Endodermal cell (in vitro differentiated cells): Measurements from ENCODE around the gene RFTN1. TPM values are rescaled to one million over a fixed set of nuclear protein-coding genes. Genes with fewer than 3 reads are reported as not detected.

Source experiments
- DNase-seq: peaks from one replicate; pipeline ENCODE4 v3.0.0-alpha.2; 2017
- H3K27ac ChIP-seq: 2 replicates; pipeline ENCODE4 v1.5.1; 2013; ENCODE audit warnings: mild to moderate bottlenecking, low read depth, low read length, moderate library complexity
- H3K27me3 ChIP-seq: 2 replicates; pipeline ENCODE4 v1.6.1; 2013; ENCODE audit warnings: mild to moderate bottlenecking, low read length, moderate library complexity; ENCODE audit not compliant: insufficient read depth, control insufficient read depth, poor library complexity, severe bottlenecking
- H3K36me3 ChIP-seq: 2 replicates; pipeline ENCODE4 v1.7.0; 2013; ENCODE audit warnings: mild to moderate bottlenecking, low read length, moderate library complexity; ENCODE audit not compliant: control insufficient read depth, insufficient read depth
- H3K4me1 ChIP-seq: one replicate; pipeline ENCODE4 v1.7.0; 2013; ENCODE audit warnings: low read length; ENCODE audit not compliant: control insufficient read depth, insufficient read depth
- H3K4me3 ChIP-seq: 2 replicates; pipeline ENCODE4 v1.5.1; 2013; ENCODE audit warnings: mild to moderate bottlenecking, low read length, moderate library complexity
- H3K9ac ChIP-seq: 2 replicates; pipeline ENCODE4 v1.6.1; 2013; ENCODE audit warnings: mild to moderate bottlenecking, low read length, moderate library complexity; ENCODE audit not compliant: poor library complexity, severe bottlenecking; ENCODE audit errors: extremely low read depth
- H3K9me3 ChIP-seq: 2 replicates; pipeline ENCODE4 v1.6.1; 2013; ENCODE audit warnings: mild to moderate bottlenecking, low read length, moderate library complexity; ENCODE audit not compliant: control insufficient read depth
- H3K27ac Mint-ChIP-seq: 2 replicates; pipeline ENCODE4 v1.8.0; 2020; ENCODE audit warnings: mixed read lengths
- H3K27me3 Mint-ChIP-seq: 2 replicates; pipeline ENCODE4 v1.8.0; 2021; ENCODE audit warnings: mild to moderate bottlenecking, mixed read lengths; ENCODE audit not compliant: insufficient read depth
- H3K36me3 Mint-ChIP-seq: 2 replicates; pipeline ENCODE4 v1.8.0; 2020; ENCODE audit warnings: low read depth, mixed read lengths
- H3K4me1 Mint-ChIP-seq: 2 replicates; pipeline ENCODE4 v1.8.0; 2020; ENCODE audit warnings: mixed read lengths
- H3K4me3 Mint-ChIP-seq: 2 replicates; pipeline ENCODE4 v1.8.0; 2020; ENCODE audit warnings: mild to moderate bottlenecking, moderate library complexity, mixed read lengths
- H3K9me3 Mint-ChIP-seq: 2 replicates; pipeline ENCODE4 v1.8.0; 2020; ENCODE audit warnings: mild to moderate bottlenecking, mixed read lengths
- WGBS, 2 experiments: methylation state at CpG; one replicate each; pipeline versions ENCODE4 v1.1.5 to v1.1.7; 2013; ENCODE audit warnings: missing lambda C conversion rate in 2 of 2, mixed read lengths in 1 of 2; ENCODE audit not compliant: insufficient coverage in 1 of 2, insufficient read length in 1 of 2; 5-methylcytosine and 5-hydroxymethylcytosine counted together
- total RNA-seq, 2 donors: library from RNA; stranded (reverse); fragmentation: NEBNext Ultra II Directional in 1 of 2; extraction: Animal tissue kit (Norgen Biotek cat#: 25700) in 1 of 2; gene quantifications; 2 replicates in 1 of 2; 3 replicates in 1 of 2; pipeline ENCODE4 v1.2.1, GENCODE V29; 2021
- TF ChIP-seq, protein P1 (sequence below): fragments of 200-600 bp; sonication (generic); conservative IDR thresholded peaks from 2 replicates; pipeline ENCODE4 v1.5.0; 2021; ENCODE audit warnings: antibody characterized with exemption, mild to moderate bottlenecking

The RFTN1 gene
- total RNA-seq, 2 donors from 2014 or later: 0.80 to 1.1 TPM

DNA sequence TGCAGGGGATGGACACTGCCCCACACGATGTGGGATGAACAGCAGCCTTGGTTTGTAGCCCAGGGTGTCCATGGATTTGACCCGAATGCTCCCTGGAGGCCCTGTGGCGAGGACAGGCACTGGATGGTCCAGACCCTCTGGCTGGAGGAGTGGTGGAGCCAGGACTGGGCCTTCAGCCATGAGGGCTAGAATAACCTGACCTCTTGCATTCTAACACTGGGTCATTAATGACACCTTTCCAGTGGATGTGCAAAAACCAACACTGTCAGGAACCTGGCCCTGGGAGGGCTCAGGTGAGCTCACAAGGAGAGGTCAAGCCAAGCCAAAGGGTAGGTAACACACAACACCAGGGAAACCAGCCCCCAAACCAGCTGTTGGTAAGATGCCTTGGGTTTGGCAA lies 197.1 kb downstream of the RFTN1 start:
- no peak for DNase-seq
- no peak overlapping the region for H3K4me3 Mint-ChIP-seq
- no peaks in the 10 kb centered on the region for H3K9me3 ChIP-seq
- peaks cover 33% of the 10 kb centered on the region for H3K36me3 ChIP-seq
- TF ChIP-seq, protein P1, sequence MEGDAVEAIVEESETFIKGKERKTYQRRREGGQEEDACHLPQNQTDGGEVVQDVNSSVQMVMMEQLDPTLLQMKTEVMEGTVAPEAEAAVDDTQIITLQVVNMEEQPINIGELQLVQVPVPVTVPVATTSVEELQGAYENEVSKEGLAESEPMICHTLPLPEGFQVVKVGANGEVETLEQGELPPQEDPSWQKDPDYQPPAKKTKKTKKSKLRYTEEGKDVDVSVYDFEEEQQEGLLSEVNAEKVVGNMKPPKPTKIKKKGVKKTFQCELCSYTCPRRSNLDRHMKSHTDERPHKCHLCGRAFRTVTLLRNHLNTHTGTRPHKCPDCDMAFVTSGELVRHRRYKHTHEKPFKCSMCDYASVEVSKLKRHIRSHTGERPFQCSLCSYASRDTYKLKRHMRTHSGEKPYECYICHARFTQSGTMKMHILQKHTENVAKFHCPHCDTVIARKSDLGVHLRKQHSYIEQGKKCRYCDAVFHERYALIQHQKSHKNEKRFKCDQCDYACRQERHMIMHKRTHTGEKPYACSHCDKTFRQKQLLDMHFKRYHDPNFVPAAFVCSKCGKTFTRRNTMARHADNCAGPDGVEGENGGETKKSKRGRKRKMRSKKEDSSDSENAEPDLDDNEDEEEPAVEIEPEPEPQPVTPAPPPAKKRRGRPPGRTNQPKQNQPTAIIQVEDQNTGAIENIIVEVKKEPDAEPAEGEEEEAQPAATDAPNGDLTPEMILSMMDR: no peak
- H3K27ac ChIP-seq: no peak overlapping the region
- WGBS, 2 experiments: 92 to 100% methylated on average over 1 to 3 of the region's 3 CpGs
- H3K4me1 Mint-ChIP-seq: no peaks in the 10 kb centered on the region
- peaks cover 2% of the 10 kb centered on the region for H3K27me3 Mint-ChIP-seq
- H3K4me3 ChIP-seq: no peak overlapping the region
- no peak overlapping the region for H3K9ac ChIP-seq
- H3K27ac Mint-ChIP-seq: no peak overlapping the region
- H3K36me3 Mint-ChIP-seq: peaks cover 16% of the 10 kb centered on the region
- H3K9me3 Mint-ChIP-seq: no peaks in the 10 kb centered on the region
- no peaks in the 10 kb centered on the region for H3K4me1 ChIP-seq
- no peaks in the 10 kb centered on the region for H3K27me3 ChIP-seq

DNA sequence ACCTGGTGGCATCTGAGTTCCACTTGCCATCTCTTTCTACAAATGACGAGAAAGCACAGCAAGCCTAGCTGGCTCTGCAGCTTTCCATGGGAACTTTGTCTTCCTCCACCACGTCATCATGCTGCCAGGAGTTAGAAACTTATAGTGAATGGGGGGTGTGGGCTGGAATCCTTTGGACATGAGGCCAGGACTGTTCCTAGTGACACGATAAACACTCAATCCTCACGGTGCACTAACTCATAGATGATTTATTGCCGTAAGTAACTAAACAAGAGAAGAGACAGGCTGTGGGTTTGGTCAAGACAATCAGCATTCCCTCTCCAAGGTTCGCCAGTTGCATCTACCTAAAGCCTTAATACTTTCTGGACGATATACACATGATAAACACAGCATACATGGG lies 197.9 kb downstream of the RFTN1 start:
- H3K27me3 ChIP-seq: no peaks in the 10 kb centered on the region
- H3K36me3 ChIP-seq: peaks cover 33% of the 10 kb centered on the region
- H3K9me3 ChIP-seq: no peaks in the 10 kb centered on the region
- 94 to 97% methylated on average over 4 to 7 of the region's 7 CpGs for WGBS, 2 experiments
- peaks cover 16% of the 10 kb centered on the region for H3K36me3 Mint-ChIP-seq
- H3K27ac ChIP-seq: no peak overlapping the region
- H3K4me3 Mint-ChIP-seq: no peak overlapping the region
- no peak overlapping the region for H3K27ac Mint-ChIP-seq
- no peak overlapping the region for H3K9ac ChIP-seq
- peaks cover 2% of the 10 kb centered on the region for H3K27me3 Mint-ChIP-seq
- no peaks in the 10 kb centered on the region for H3K9me3 Mint-ChIP-seq
- TF ChIP-seq, protein P1: no peak
- H3K4me3 ChIP-seq: no peak overlapping the region
- DNase-seq: no peak
- H3K4me1 Mint-ChIP-seq: no peaks in the 10 kb centered on the region
- no peaks in the 10 kb centered on the region for H3K4me1 ChIP-seq

DNA sequence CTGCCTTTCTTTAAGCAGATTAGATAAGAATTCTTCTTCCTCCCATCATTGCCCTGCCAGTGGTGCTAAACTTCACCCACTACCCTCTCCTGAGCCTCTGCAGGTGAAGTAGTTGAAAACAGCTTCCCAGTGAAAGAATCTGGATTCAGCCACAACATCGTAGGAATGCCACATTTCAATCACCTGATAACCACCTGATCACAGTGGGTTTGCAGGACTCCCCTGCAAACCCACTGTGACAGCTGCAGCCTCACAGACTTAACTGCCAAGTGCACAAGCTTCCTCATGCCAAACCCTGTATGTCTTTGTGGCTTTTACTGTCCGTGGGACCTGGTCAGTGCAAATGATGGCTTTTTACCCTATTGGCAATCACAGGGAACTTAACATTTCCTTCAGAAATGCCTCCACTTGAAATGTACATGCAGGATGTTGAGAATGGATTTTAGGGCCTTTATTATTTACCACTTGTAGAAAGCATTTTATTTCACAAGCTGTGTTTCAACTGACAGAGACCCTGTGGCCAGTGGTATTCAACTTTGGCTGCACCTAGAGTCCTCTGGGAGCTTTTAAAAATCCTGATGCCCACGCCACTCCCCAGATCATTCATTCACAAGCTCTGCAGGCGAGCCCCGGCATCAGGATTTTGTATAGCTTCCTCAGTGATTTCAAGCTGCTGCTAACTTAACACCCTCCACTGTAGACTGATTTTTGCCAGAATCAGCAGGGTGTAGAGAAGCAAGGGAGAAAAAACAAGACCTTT lies 199.4 kb downstream of the RFTN1 start:
- TF ChIP-seq, protein P1: no peak
- Histone ChIP-seq H3K36me3 (peaks cover 24% of the 10 kb centered on the region), H3K27ac (no peak overlapping the region), H3K4me3 (no peak overlapping the region), H3K27me3 (no peaks in the 10 kb centered on the region), H3K9ac (no peak overlapping the region), H3K4me1 (no peaks in the 10 kb centered on the region), H3K9me3 (no peaks in the 10 kb centered on the region)
- Mint-ChIP-seq H3K4me3 (no peak overlapping the region), H3K9me3 (no peaks in the 10 kb centered on the region), H3K4me1 (no peaks in the 10 kb centered on the region), H3K27me3 (peaks cover 2% of the 10 kb centered on the region), H3K36me3 (peaks cover 7% of the 10 kb centered on the region), H3K27ac (no peak overlapping the region)
- no peak for DNase-seq
- WGBS, 2 experiments: 76 to 88% methylated on average over 5 of the region's 5 CpGs
